NCI-H446 treated with DMSO at 0.1 percent for 48 hours (cell line): ENCODE results near the gene PIGO.

Experiments
- DNase-seq: peaks from one replicate; lab custom pipeline; 2025; lab: John Stamatoyannopoulos, UW

Gene PIGO

DNA sequence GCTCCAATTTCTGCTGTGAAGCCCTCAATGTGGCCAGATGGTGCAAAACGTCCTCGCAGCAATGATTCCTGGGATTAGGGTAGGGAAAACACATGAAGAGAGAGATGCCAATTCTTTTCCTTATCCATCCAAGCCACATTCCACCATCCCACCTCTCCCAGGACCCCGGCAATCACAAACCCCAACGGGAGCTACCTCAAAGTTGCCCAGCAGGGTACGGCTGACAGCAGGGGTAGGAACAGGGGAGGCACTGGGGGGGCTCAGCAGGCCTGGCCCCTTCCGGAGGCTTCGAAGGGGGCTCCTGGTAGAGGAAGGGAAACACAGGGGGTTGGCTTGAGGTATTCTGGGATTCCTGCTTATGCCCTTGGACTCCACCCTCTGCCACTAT lies 9.9 kb upstream of the PIGO start:
- no peak for DNase-seq

DNA sequence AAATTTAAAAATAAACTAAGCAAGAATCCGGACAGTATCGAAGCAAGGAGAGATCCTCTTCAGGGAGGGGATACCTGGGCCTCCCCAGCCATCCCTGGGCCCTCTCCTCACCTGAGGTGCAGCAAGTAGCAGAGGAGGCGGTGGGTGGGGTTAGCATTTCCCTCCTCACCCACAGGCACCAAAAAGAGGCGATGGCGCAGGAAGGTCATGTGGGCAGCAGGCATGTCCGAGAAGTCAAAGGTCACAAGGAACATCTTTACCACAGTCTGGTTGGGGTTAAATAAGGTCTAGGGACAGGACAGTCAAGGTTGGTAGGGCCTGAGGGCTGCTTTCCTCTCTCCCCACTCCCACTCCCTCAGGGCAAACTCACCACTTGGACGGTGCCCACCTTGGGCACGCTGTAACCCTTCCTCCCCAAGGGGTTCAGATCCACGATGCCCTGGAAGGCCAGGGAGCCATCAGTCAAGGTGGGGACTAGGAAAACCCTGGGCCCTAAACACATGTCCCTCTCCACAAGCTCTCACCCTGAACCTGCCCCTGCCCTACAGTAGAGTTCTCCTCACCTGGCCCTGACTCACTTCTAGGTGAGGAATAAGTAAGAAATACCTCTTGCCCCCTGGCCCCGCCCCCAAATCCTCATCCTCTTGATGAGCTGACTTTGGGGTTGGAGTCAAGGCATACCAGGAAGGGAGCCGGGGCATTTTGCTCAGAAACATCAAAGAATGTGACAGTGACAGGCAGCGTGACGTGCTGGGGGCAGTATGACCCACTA lies 9.4 kb upstream of the PIGO start:
- DNase-seq, result no peak

DNA sequence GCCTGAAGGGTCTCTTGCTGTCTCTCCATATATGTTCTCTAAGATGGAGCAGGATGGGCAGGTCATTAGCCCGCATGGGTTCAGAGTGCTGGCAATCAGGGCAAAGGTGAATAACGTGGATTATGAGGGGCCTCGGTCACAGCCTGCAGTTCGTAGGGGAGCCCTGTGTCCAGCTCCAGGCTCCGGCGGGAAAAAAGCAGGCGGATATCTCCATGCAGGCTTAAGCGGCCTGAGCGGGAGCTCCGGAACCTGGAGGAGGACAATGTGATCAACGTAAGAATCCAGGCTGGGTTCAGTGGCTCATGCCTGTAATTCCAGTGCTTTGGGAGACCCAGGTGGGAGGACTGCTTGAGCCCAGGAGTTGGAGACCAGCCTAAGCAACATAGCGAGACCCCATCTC lies 8.7 kb upstream of the PIGO start:
- DNase-seq, result no peak

DNA sequence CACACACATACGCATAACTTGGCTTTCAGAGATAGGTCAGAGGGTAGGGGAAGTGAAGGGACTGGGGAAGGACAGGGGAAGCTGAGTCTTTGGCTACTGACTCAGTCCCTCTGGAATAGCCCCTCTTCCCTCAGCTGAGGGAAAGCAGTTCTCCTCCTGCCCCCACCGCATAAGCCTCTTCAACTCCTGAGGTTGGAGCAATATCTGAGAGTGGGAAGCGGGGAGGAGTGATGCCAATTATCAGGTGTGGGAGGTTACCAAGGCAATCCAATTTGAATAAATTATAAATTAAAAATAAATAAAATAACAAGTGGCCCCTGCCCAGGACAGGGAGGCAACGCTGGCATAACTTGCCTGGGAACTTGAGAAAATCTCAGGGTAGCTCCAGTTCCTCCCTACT lies 8.2 kb upstream of the PIGO start:
- DNase-seq, result no peak

DNA sequence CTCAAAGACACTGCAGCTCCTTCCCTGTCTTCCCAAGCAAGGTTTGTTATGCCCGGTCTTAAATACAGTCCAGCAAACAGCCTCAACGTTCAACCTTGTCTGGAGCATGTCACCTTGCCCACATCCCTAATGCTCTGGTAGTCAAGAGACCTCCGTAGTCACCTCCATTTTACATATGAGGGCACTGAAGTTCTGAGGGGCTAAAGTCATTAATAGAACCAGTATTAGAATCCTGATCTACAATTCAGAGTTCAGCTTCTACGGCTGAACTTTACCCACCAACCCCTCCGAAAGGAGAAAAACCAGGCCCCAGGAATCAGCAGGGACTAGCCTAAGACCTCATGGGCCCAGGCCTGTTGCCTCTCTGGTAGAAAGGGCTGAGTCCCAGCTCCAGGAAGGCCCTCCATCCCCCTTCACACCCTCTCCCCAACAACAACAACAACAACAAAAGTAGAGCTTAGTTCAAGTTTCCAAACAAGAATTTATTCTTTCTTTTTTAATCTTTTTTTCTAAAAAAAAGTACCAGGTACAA lies 7.3 kb upstream of the PIGO start:
- no peak for DNase-seq

DNA sequence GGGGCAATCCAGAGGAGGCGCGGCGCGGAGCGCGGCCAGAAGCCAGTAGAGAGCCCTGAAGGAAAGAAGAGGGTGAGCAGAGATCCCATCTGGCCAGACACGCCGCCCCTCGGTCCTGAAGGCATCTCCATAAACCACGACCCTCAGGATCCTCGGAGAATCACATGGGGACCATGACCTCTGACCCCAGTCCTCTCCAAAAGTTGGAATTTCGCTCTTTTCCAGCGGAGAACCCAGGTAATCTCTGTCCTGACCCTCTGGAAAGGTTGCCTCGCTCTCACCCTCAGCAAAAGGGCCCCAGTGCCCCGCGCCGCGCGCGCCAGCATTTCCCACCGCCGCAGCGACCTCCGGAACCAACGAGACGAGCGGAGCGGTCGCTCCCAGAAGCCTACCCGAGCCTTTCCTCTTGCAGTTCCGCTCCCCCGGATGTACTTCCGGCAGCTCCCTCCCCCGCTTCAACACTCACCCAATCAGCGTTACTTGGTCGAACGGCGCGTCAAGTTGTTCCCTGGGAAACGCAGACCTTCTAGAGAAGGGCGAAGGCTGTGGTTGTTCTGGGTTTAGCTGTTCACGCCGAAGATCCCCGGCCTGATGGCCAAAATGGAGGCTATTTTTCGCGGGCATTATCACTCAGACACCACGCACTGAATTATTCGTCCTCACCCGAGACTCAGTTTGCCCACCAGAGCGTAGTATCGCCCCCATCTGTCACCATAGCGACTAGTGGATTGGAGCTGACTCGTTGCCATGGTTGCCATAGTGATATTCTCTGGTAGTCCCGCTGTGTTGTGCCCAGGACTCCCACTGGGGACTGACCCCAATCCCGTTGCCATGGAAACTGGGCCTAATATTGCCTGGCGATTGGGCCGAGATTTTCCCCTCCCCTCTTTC lies 6.6 kb upstream of the PIGO start, which contains the start of gene STOML2:
Gene STOML2 (minus strand): TSS at position 363 of the 891 bp plus-strand sequence. CDS start 37 bp downstream, at position 326.
- peak; percentile 96 for DNase-seq

DNA sequence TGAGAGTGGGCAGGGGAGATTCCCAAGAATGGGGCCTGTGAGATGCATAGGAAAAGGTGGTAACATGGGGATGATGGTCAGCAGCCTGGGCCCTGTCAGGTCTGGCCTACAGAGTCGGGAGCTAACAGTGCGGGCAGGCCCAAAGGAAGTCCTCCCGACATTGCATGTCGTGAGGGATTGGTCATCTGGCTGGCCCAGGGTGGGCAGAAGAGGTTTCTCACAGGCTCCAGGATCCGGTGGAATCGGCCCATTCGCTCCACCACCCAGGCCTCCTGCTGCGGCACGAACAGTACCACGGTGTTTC lies 6.0 kb upstream of the PIGO start:
- DNase-seq, result no peak

DNA sequence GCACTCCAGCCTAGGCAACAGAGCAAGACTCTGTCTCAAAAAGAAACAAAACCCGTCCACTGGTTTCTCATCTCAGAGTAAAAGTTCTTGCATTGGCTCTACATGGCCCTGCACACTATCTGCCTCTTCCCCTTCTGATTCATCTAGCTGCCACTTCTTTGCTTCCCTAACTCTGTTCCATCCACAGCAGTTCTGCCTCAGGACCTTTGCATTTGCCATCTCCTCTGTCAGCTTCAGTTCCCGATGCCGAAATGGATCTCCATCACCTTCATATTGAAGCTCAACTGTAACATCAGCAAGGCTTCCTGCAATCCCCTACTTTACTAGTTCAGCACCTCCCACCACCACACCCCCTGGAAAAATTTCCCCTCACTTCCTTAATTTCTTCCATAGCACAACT lies 1.2 kb upstream of the PIGO start:
- no peak for DNase-seq

DNA sequence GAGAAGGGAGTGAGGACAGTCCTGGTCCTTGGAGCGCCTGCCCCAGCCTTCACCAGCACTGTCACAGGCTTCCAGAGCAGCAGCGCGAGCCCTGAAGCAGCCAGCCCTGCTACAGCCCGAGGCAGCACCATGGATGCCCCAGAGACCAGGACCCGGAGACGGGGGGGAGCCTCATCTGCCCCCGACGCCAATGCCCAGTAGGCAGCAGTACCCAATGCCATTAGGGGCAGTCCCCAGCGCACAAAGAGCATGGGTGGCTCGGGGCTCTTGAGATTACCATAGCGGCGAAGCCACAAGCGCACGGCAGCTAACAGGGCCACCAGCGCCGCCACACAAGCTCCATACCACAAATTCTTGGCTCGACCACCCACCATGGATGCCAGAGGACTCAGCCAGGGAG lies 4.9 kb downstream of the PIGO start:
- no peak for DNase-seq

DNA sequence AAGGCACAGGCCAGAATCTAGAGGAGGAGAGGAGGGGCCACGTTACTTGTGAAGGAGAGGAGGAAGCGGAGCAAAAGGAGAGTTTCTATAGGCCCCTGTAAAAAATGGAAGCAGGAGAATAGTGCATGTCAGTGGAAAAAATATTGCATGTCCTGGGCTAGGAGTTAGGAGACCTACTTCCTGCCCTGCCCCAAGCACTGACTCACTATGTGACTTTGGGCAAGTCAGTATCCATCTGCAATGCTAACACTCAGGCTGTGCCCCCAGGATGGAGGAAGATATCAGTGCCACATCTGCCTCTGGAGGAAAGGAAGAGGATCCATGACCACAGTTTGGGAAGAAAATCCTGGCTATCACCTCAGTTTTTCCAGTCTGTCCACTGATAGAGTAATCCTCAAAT lies 7.0 kb downstream of the PIGO start:
- no peak for DNase-seq

DNA sequence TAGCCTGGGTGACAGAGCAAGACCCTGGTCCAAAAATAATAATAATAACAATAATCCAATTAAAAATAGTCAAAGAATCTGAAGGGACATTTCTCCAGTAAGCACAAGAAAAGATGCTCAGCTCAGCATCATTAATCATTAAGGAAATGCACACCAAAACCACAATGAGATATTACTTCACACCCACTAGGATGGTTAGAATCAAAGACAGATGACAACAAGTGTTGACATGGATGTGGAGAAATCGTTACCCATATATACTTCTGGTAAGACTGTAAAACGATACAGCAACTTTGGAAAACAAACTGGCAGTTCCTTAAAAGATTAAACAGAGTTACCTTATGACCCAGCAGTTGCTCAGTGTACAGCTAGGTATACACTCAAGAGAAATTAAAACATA lies 11.3 kb downstream of the PIGO start:
- no peak for DNase-seq

DNA sequence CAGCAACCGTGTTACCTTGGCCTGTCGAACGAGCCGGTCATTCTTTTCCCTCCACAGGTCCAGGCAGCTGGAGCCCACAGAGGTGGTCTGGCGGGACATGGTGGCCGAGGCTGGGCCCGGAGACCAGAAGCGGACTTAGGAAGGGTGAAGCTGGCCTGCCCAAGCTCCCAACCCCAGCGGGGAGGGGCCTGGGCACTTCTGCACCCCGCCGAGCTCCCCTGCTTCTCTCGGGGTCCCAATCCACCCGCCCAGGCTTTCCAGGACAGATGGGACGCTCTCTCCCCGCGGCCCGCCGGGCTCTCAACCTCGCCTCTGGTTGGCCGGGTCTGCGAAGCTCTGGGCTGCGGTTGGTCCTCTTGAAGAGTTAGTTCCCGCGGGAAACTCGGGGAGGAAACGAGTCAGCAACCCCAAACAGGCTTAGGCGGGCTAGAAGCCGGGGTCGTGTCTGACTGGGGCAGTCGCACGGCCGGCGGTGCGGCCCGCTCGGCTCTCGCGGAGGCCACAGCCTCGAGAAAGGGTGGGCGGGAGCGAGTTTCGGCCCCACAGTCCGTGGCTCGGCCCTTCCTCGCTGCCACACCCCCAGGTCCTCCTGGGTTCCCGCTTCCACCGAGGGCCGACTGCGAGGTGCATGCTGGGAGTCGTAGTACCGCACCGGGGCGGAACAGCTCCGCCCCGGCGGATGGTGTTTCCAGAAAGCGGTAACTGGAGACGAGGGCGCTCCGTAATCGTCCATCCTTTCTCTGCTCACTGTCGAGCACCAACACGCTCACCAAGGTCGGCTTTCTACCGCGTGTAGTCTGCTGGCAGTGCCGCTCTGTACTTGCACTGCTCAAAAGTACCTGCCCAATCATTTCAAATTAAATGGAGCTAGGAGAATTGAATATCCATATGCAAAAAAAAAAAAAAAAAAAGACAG lies 16.7 kb downstream of the PIGO start, which contains the start of gene FANCG:
Gene FANCG (minus strand): TSS at position 517 of the 916 bp plus-strand sequence. CDS start 418 bp downstream, at position 99.
- peak; percentile 87 for DNase-seq

DNA sequence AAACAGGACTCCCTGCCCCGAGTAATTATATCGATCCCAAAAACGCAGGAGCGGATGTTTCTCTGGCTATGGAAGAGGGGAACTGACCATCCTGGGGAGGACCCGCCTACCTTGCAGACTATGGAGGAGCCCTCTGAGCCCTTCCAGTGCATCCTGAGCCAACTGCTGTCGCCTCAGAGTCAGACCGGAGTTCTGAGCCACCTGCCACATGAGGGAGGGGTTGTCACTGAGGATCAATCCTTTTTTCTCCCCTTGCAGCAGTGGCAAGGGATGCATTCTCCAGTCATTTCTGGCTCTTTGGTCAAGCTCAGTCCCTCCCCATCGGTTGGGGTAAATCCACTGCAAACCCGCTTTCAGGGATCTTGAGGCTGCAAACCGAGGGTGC lies 17.4 kb downstream of the PIGO start:
- DNase-seq, result no peak

DNA sequence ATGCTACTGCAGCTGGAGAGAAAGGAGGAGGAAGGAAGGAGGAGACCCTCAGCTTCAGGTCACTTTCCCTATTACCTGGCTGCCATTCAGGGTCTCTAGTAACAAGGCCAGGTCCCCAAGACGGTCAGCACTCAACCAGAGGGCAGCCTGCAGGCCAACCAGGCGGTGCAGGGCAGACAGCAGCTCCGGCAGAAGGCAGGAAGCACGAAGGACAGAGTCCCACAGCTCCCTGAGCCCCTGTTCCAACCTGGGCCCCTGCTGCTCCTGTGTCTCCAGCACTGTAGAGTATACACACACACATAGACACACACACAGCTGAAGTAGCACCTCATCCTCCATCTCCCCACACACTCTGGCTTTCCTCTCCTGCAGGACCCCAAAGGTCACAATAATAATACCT lies 18.3 kb downstream of the PIGO start:
- DNase-seq, result no peak

DNA sequence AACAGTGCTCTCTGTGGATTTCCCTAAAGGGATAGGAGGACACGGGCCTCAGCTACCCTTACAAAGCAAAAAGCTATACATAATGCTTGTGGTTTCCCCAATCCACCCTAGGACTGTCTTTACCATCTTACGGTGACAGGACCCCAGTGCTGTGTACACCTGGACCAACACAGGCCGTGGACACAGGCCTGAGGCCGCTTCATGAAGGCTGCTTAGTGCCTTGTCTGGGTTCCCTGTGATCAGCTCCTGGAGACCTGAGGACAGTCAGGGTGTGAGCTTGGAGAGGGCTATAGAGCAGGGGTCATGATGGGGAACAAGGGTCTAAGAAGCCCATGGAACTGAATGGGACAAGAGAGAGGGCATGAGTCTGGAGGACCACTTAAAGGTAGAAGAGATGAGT lies 19.5 kb downstream of the PIGO start:
- DNase-seq, result no peak

DNA sequence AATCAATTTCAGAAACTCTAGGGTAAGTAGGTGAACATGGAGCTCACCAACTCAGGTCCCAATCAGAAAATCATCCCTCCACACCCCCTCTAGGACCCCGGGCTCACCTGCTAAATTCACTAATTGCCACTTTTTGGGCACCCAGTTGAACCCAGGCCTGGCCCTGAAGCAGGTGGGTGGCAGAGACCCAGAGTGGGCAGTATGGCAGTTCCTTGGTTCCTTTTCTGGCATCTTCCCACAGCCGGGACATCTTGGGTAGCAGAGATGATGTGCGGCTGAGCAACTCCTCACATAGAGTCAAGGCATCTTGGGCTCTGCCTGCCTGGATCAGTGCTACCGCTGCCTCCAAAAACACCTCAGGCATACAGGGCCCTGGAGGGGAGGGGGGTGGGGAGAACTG lies 21.0 kb downstream of the PIGO start:
- DNase-seq, result no peak

DNA sequence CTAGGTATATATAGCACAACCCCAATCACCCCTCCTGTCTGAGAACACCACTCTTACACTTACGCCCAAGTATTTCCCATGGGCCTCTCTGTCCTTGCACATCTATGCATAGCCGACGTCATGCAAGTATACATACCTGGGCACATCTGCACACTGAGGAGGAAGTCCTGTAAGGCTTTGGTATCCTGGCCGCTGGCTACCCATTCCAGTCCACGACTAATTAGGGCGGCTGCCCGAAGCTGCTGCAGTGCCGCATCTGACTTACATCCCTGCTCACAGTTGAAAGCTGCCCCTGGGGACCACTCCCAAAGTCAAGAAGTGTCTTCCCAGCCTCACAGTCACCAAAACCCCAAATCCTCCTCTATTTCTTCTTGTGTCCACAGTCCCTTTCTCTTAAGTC lies 21.6 kb downstream of the PIGO start:
- DNase-seq, result no peak

DNA sequence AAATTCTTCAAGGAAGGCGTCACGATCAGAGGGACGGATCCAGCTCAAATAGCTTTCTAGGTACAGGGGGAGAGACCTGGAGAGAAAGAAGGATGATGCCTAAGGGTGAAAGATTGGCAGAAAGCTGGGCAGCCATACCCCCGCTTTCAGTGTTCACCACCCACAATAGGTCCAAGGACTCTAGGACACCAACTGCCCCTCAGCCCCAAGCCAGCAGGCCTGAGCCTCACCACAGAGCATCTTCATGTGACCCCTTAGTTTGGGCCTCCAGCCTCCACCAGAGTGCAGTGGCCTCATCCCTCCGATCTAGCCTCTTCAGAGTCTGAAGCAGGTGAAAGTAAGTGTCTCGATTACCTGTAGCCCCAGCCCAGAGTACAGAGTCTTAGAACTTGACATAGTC lies 22.2 kb downstream of the PIGO start:
- no peak for DNase-seq

DNA sequence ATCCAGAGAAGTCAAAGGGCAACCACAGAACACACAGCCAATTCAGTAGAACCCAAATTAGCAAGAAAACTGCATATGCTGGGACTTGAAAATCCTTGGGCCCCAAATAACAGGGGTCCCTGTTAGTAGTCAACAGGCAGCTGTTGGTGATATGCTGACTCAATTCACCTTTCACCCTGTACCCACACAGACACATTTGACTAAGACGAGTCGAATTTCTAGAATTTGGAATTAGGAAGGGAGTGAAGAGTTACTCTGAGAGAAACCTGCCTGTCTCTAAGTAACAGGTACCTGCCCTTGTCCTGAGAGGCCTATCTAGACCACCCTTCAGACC lies 23.1 kb downstream of the PIGO start:
- DNase-seq, result no peak

DNA sequence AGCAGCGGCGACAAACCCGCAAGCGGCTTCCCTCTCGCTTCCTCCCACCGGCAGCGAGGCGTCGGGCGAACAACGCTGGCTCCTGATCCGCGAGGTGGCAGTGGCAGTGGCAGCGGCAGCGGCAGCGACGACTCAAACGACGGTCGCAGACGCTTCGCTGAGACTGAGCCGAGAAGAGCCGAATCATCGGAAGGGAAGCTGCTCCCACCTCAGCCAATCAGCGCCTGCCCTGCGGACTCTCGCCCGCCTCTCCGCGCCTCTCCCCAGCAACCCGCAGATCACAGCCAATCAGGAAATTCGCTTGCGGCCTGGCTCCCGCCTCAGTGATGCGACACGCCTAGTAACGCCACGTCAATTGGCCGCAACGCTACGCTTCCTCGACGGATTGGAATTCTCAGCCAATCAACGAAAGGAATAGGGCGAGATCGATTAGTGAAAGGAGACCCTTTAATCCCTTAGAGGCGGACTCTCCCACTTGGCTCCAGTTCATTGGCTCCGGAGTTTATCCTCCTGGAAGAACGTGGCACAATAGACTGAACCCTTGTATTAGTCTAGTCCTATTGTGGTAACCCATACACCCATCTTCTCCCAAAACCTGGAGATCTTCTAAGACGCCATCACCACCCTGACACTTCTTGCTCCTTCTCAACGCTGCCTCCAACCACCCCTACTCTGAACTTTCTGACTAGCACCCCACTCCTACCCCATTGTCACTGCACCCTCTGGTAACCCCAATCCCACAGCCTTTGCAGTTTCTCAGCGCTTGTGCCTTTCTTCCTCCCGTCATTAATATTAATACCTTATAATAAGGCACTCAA lies 23.7 kb downstream of the PIGO start, which contains the start of gene VCP:
Gene VCP (minus strand): TSS at position 165 of the 818 bp plus-strand sequence. CDS start 272 bp downstream, outside the sequence.
- peak; percentile 99 for DNase-seq

DNA sequence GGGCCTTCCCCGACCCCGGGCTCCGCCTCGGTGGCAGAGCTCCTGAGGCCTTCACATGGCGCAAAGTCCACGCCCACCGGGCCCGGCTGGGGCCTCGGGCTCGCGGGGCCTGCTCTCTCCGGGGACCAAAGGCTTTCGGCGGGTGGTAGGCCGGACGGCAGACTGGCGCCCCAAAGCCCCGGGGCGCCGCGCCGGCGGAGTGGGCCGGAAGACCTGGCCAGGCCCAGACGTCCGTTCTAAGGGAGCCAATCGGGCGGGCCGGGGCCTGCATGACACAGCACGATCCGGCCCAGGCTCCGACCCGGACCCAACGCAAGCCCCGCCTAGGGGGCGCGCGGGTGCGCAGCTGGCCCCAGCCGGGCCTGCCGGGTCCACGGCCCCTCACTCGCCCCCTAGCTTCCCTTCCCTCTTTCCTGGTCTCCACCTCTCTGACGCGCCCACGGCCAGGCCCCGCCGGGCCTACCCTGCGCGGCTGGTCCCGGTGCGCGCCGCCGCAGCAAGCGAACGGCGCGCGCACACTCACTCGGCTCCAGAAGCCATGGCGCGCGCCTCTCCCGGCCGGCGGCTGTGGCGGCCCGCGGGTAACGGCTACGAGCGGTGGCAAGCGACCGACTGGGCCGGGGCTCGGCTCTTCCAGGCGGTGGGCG lies 24.5 kb downstream of the PIGO start:
- DNase-seq, result peak; percentile 76
